ENCODE data around the gene NOG.

Gene NOG

DNA sequence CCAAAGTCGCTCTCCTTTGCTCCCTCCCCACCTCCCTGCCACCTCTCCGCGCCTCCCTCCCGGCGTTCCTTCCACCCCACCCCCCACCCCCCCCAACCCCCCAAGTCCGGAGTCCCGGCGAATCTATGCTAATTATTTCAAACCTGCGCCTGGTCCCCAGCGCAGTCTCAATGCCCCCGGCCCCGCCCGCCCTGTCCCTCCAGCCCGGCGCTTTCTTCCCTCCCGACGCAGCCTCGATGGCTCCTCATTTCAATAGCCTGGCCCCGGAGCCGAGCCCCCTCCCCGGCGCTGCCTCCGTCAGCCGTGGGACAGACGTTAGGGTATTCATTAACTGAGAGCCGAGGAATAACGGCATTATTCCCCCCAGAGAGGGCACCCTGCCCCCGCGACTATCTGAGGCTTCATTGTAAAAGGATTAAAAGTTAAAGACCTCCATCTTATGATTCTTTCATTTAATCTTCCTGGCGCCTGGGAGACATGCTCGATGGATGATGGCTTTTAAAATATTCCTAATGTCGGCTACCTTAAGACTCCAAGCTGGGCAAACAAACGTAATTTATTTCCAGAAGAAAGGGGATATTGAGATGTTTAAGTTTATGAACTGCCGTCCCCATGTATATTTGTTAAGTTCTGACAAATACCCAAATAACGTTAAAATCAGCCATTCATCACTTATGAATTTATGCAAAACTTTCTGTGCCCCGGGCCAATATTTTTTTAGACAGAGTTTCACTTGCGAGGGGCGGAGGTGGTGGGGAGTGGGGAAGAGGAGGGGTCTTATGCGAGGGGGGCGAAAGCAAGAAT, 3.4 kb downstream of the NOG start:
- DNase-seq (ENCODE audit: low read depth in 2 of 2): no peak

DNA sequence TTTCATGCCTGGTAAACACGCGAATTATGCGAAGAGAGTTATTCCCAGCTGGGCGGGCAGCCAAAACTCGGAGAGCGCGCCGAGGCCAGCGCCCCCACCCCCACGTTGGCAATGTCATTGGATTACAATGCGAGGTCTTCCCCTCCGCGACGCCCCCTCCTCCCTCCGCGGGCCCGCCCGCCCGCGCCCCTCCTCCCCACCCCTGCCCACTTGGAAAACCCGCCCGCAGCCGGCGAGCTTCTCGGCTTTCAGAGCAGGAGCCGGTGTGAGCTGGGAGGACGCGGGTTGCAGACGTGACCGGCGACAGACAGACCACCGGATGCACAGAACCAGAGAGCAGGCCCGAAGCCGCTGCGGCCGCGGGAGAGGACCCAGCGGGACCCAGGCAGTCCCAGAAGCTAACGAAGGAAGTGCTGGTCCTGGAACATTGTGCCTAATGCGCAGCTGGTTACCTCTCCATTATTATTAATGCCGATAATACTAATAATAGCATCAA, 4.0 kb downstream of the NOG start:
- no peak for DNase-seq (ENCODE audit: low read depth in 2 of 2)

DNA sequence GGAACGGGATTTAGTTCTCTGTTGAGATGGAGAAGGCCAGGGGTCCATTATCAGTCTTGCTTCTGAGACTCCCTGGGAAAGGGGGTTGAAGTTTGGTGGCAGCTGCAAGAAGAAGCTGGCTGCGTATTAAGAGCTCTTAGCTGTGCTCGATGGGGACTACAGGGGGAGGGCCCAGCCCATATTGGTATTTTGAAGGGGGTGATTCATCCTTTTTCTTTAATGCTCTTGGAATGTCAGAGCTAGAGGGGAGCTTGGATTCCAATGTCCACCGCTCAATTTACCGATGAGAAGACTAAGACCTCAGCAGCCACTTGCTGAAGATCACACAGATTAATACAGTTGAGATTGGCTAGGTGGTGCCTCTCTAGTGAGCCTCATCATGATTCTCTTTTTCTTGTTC, 5.0 kb downstream of the NOG start:
- no peak for DNase-seq (ENCODE audit: low read depth in 2 of 2)

GRCh38 chr17:56599088-56599487, 5.6 kb downstream of the NOG start:
- no peak for DNase-seq (ENCODE audit: low read depth in 2 of 2)

GRCh38 chr17:56599566-56599965, 6.1 kb downstream of the NOG start:
- DNase-seq (ENCODE audit: low read depth in 2 of 2): no peak

GRCh38 chr17:56600256-56600655, 6.8 kb downstream of the NOG start:
- DNase-seq (ENCODE audit: low read depth in 2 of 2): no peak

GRCh38 chr17:56601591-56601990, 8.1 kb downstream of the NOG start:
- no peak for DNase-seq (ENCODE audit: low read depth in 2 of 2)

DNA sequence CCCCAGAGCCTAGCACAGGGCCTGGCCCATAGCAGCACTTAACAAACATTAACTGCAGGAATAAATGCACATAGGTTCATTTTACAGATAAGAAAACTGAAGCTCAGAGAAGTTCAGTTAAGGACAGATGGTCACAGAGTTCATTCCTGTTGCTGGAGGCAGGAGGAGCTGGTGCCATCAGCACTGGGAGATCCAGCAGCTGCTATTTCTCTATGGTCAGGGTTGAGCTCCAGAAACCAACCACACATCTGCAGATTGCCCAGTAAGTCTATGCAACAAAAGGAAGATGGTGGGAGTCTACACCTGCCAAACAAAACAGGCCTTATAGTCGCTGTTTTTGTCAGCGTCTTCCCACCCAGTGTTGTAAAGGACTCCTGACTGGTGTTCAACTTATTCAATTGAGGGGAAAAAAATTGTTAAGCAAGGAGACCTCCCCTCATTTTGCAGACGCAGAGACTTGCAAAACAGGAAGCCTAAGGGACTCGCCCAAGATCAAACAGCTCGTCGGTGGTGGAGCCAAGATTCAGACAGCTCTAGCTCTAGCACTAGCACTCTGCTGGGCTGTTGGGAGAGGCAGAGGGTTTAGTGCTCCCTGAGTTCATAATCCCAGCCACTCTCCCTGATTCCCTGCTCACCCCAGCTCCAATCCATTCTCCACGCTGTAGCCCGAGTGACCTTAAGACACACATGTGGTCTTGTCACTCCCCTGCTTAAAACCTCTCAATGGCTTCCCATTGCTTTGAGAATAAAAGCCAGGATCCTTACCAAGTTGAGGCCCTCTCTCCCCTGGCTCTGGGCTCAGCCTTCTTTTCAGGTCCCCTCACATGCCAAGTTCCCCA, 9.0 kb downstream of the NOG start:
- no peak for DNase-seq (ENCODE audit: low read depth in 2 of 2)

- DNase-seq (ENCODE audit: low read depth in 2 of 2): no peak
Observed at GRCh38 chr17:56603486-56604238, 10.2 kb downstream of the NOG start.

GRCh38 chr17:56604691-56605290, 11.3 kb downstream of the NOG start:
- no peak for DNase-seq (ENCODE audit: low read depth in 2 of 2)

GRCh38 chr17:56608944-56609343, 15.4 kb downstream of the NOG start:
- DNase-seq (ENCODE audit: low read depth in 2 of 2): no peak

- DNase-seq (ENCODE audit: low read depth in 2 of 2): no peak
Observed at GRCh38 chr17:56610321-56610720, 16.8 kb downstream of the NOG start.

- DNase-seq (ENCODE audit: low read depth in 2 of 2): no peak
Observed at GRCh38 chr17:56613131-56613530, 19.6 kb downstream of the NOG start.

GRCh38 chr17:56614522-56614921, 21.0 kb downstream of the NOG start:
- no peak for DNase-seq (ENCODE audit: low read depth in 2 of 2)

GRCh38 chr17:56616239-56616638, 22.7 kb downstream of the NOG start:
- DNase-seq (ENCODE audit: low read depth in 2 of 2): no peak

DNA sequence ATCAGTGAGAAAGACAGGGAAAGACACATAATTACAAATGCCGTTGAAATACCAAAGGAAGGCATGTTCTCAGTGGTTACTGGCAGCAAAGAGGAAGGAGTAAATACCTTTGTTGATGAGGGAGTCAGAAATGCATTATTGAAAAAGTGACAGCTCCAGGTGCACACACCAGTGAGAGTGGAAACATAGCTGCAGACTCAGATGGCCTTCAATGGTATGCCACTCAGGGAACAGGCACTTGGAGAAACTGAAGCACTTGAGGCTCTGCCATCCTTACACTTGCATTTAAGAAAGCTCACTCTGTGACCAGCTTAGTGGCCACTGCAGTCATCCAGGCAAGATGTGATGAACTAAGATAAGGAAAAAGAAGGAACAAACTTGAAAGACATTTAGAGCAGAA, 29.9 kb downstream of the NOG start:
- no peak for DNase-seq (ENCODE audit: low read depth in 2 of 2)

DNA sequence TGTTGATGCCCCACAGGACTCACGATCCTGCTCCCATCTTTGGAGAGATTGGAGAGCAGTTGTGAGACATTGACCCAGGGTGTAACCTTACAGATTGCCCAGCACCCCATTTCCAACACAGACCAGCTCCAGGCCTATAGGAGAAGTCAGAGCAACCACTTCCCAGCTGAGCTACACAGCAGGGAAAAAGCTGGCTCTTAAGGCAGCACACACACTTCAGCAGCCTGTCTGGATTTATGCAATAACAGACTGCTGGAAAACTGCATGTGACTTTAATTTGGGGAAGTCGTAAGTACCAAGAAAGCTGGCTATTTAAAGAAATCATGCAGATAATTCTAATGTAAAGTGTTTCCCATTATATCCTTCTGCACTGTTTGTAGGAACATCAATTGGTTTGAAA, 30.8 kb downstream of the NOG start:
- no peak for DNase-seq (ENCODE audit: low read depth in 2 of 2)

DNA sequence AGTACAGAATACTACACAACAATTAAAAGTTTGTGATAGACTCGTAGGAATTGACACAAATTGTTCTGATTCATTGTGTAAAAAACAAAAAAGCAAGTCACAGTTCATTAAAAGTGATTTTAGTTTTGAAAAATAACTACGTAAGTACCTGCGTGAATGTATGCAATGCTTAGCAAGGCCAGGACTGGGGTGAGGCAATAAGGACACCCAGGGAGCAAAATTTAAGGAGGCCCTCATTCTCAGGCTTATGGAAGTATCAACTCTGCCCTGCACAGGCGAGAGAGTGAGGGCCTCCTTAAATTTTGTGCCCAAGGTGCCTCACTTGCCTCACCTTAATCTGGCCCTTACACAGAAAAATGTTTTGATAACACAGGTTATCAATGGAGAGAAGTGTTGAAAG, 31.4 kb downstream of the NOG start:
- DNase-seq (ENCODE audit: low read depth in 2 of 2): no peak

GRCh38 chr17:56629531-56630075, 36.1 kb downstream of the NOG start:
- no peak for DNase-seq (ENCODE audit: low read depth in 2 of 2)

GRCh38 chr17:56630202-56630601, 36.7 kb downstream of the NOG start:
- DNase-seq (ENCODE audit: low read depth in 2 of 2): no peak

GRCh38 chr17:56633681-56634080, 40.2 kb downstream of the NOG start:
- DNase-seq (ENCODE audit: low read depth in 2 of 2): no peak

- DNase-seq (ENCODE audit: low read depth in 2 of 2): no peak
Observed at GRCh38 chr17:56635641-56636040, 42.1 kb downstream of the NOG start.
